Right renal cortex interstitium (tissue), 3 donors: ENCODE data around the gene FRYL. TPM values are rescaled to one million over a fixed set of nuclear protein-coding genes. Genes with fewer than 3 reads are reported as not detected.
"Not testable (repeated sequence)": the region's sequence is repeated elsewhere in the genome, so short reads cannot be mapped to it uniquely, and the experiment has no call there.

Source experiments
- DNase-seq, 3 donors: peaks; one replicate each; pipeline ENCODE4 v3.0.0-alpha.2; 2013; ENCODE audit warnings: low read depth in 3 of 3, low spot score in 2 of 3
- polyA plus RNA-seq, 3 donors: library from polyadenylated mRNA; unstranded; fragments of 120-200 nt; gene quantifications; one replicate each; pipeline ENCODE4 v1.2.1, GENCODE V29; 2013; ENCODE audit not compliant: insufficient read length in 3 of 3

Gene FRYL
- polyA plus RNA-seq, 3 donors: 43.2 to 52.5 (median 45.4) TPM

- DNase-seq: no peak
Observed at GRCh38 chr4:48462363-48462762, 317.7 kb downstream of the FRYL start.

- no peak for DNase-seq
Observed at GRCh38 chr4:48461000-48461399, 319.1 kb downstream of the FRYL start.

GRCh38 chr4:48454591-48454990, 325.5 kb downstream of the FRYL start:
- DNase-seq: no peak

GRCh38 chr4:48451656-48452055, 328.4 kb downstream of the FRYL start:
- DNase-seq: not testable (repeated sequence)

- DNase-seq: no peak
Observed at GRCh38 chr4:48450740-48451139, 329.3 kb downstream of the FRYL start.

- no peak for DNase-seq
Observed at GRCh38 chr4:48449151-48449550, 330.9 kb downstream of the FRYL start.

Other genes with a start within 250 kb of the FRYL start
- 100 to 1,000 TPM; 243 to 279 (median 251) TPM for gene OCIAD1, start 50.8 kb upstream of the FRYL start, polyA plus RNA-seq
- gene OCIAD2, start 126.5 kb upstream of the FRYL start, polyA plus RNA-seq: 100 to 1,000 TPM; 239 to 245 (median 239) TPM
- 1 to 10 TPM; 5.5 to 8.0 (median 6.9) TPM for gene CWH43, start 206.0 kb upstream of the FRYL start, polyA plus RNA-seq